Sigmoid colon (tissue), 7 donors: ENCODE measurements around the gene RIN1. TPM values are rescaled to one million over a fixed set of nuclear protein-coding genes. Genes with fewer than 3 reads are reported as not detected.

ENCODE experiments used
- DNase-seq: peaks from one replicate; pipeline ENCODE4 v3.0.0-alpha.2; 2019
- H3K27ac ChIP-seq, 4 donors: fragments of 200-600 bp; sonication (generic); one replicate each; pipeline ENCODE4 v1.5.1; 2016 to 2019; ENCODE audit warnings: mild to moderate bottlenecking in 1 of 4
- H3K27me3 ChIP-seq, 3 donors: fragments of 200-600 bp; sonication (generic); one replicate each; pipeline ENCODE4 v1.5.1; 2019; ENCODE audit warnings: mild to moderate bottlenecking in 1 of 3
- H3K36me3 ChIP-seq, 4 donors: fragments of 200-600 bp; sonication (generic); one replicate each; pipeline ENCODE4 v1.5.1; 2016 to 2019
- H3K4me1 ChIP-seq, 4 donors: fragments of 200-600 bp; sonication (generic); one replicate each; pipeline ENCODE4 v1.5.1; 2017 to 2019
- H3K4me3 ChIP-seq, 4 donors: fragments of 200-600 bp; sonication (generic); one replicate each; pipeline ENCODE4 v1.5.1; 2017 to 2019; ENCODE audit warnings: mild to moderate bottlenecking in 2 of 4, moderate library complexity in 1 of 4
- H3K9me3 ChIP-seq, 4 donors: fragments of 200-600 bp in 3 of 4; sonication (generic) in 3 of 4; one replicate each; pipeline versions ENCODE4 v1.5.1 to v1.6.1; 2013 to 2019
- EP300 ChIP-seq, 4 donors: sonication (generic); formaldehyde crosslinking; IDR thresholded peaks; one replicate each; pipeline ENCODE4 v1.6.1; 2017; ENCODE audit warnings: antibody characterized with exemption in 4 of 4
- POLR2A ChIP-seq, 2 donors: fragments of 450-650 bp; IDR thresholded peaks; one replicate each; pipeline ENCODE4 v1.6.1; 2016; ENCODE audit warnings: antibody characterized with exemption in 2 of 2, mild to moderate bottlenecking in 2 of 2, moderate library complexity in 2 of 2
- POLR2AphosphoS5 ChIP-seq, 4 donors: sonication (generic); formaldehyde crosslinking; IDR thresholded peaks; one replicate each; pipeline ENCODE4 v1.6.1; 2017; ENCODE audit warnings: antibody characterized with exemption in 4 of 4
- WGBS, 2 donors: extraction: QIAGEN DNeasy Blood & Tissue Kit; methylation state at CpG; one replicate each; pipeline ENCODE4 v1.1.7; 2013; 5-methylcytosine and 5-hydroxymethylcytosine counted together
- intact Hi-C: fragments of 100-400 bp; cut with DNase I; formaldehyde crosslinking; loops from one replicate; pipeline ENCODE4 v1.15.1; 2023
- polyA plus RNA-seq, 3 donors: library from polyadenylated mRNA; stranded (reverse); fragments of 200-250 nt; gene quantifications; one replicate each; pipeline ENCODE4 v1.2.3, GENCODE V29; 2013
- total RNA-seq, 4 donors: library from RNA; depleted of rRNA; stranded (reverse); fragments of >200 nt; gene quantifications; one replicate each; pipeline ENCODE4 v1.1.0, GENCODE V29; 2016
- TF ChIP-seq, protein P1 (sequence below), 4 experiments: fragments of 450-650 bp in 3 of 4; fragments of 200-600 bp in 1 of 4; IDR thresholded peaks; one replicate each; pipeline ENCODE4 v1.5.1; 2016 to 2019; ENCODE audit warnings: antibody characterized with exemption in 4 of 4, mild to moderate bottlenecking in 3 of 4, moderate library complexity in 2 of 4
- donor health status: healthy with polysubstance abuse.
- donor health status: Bipolar disorder and iron deficiency.
- donor health status: healthy.

Gene RIN1
- total and polyA plus RNA-seq, 7 donors: 0.68 to 10.2 (median 2.9) TPM

DNA sequence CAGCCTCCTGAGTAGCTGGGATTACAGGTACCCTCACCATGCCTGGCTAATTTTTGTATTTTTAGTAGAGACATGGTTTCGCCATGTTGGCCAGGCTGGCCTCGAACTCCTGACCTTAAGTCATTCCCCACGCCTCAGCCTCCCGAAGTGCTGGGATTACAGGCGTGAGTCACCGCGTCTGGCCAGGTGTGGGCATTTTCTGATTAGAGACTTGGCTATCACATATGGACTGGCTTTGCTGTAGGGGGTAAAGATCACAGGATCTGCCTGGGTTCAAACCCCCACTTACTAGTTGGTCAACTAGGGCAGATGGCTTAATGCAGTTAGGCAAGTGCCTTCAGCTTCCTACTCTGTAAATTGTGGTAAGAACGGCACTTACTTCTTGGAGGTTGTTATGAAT, 25.9 kb downstream of the RIN1 start:
- 61 to 89% methylated on average over 8 of the region's 8 CpGs for whole genome bisulfite sequencing, 2 donors
- H3K36me3 ChIP-seq: no peaks in the 10 kb centered on the region
- H3K9me3 ChIP-seq: no peaks in the 10 kb centered on the region
- no peak overlapping the region for H3K27ac ChIP-seq
- TF ChIP-seq POLR2AphosphoS5 (IDR thresholded peaks at IDR 0.05) (no peak), POLR2A (IDR thresholded peaks at IDR 0.05) (no peak), EP300 (IDR thresholded peaks at IDR 0.05) (no peak)
- TF ChIP-seq, protein P1, sequence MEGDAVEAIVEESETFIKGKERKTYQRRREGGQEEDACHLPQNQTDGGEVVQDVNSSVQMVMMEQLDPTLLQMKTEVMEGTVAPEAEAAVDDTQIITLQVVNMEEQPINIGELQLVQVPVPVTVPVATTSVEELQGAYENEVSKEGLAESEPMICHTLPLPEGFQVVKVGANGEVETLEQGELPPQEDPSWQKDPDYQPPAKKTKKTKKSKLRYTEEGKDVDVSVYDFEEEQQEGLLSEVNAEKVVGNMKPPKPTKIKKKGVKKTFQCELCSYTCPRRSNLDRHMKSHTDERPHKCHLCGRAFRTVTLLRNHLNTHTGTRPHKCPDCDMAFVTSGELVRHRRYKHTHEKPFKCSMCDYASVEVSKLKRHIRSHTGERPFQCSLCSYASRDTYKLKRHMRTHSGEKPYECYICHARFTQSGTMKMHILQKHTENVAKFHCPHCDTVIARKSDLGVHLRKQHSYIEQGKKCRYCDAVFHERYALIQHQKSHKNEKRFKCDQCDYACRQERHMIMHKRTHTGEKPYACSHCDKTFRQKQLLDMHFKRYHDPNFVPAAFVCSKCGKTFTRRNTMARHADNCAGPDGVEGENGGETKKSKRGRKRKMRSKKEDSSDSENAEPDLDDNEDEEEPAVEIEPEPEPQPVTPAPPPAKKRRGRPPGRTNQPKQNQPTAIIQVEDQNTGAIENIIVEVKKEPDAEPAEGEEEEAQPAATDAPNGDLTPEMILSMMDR (IDR thresholded peaks at IDR 0.05): no peak
- intact Hi-C loops: no loop called here
- H3K27me3 ChIP-seq: no peaks in the 10 kb centered on the region
- H3K4me1 ChIP-seq: peaks cover 0 to 30% (median 25%) of the 10 kb centered on the region in 4 donors
- no peak overlapping the region for H3K4me3 ChIP-seq
- DNase-seq: no peak

DNA sequence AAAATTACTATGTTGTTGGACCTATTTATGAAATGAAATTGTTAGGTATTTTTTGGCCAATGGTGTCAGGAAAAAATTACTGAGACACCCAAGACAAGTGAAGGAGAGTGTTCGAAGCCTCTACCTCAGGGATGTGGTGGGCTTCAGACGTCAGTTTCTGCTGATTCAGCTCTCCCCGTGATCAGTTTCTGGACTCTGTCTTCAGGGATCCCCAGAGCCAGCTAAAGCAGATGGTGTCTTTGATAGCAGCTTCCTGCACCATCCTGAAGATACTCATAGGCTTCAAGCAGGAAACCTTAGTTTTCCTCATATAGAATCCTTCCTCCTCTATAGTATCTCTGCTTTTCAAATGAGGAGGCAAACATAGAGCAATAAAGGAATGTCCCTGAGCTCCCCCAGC, 26.8 kb downstream of the RIN1 start:
- no peak overlapping the region for H3K27ac ChIP-seq
- no peak for DNase-seq
- H3K4me1 ChIP-seq: peaks cover 0 to 21% (median 16%) of the 10 kb centered on the region in 4 donors
- no peak overlapping the region for H3K4me3 ChIP-seq
- H3K9me3 ChIP-seq: no peaks in the 10 kb centered on the region
- intact Hi-C loops: no loop called here
- H3K36me3 ChIP-seq: no peaks in the 10 kb centered on the region
- TF ChIP-seq EP300 (IDR thresholded peaks at IDR 0.05): no peak
- TF ChIP-seq, protein P1 (IDR thresholded peaks at IDR 0.05): no peak
- no peak for TF ChIP-seq POLR2A (IDR thresholded peaks at IDR 0.05)
- TF ChIP-seq POLR2AphosphoS5 (IDR thresholded peaks at IDR 0.05): no peak
- H3K27me3 ChIP-seq: no peaks in the 10 kb centered on the region
- WGBS, 2 donors: 67 to 77% methylated on average over 3 of the region's 3 CpGs

DNA sequence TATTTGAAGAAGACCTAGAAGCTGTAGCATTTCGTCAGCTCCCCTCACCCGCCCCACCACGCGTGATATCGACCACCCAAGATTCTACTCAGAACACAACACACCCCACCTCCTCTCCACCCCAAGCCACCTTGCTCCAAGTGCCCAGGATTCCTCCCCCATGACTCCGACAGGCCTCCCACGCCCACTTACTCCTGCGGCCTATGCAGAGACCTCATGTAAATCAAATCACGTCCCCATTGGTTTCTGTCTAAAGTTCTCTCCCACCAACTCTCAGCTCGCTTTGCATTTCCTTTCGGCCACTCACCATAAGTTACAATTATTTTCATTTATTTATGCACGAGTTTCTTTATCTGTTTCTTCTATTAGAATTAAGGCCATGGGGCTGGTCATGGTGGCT, 33.6 kb downstream of the RIN1 start:
- DNase-seq: no peak
- Histone ChIP-seq H3K9me3 (no peaks in the 10 kb centered on the region), H3K27me3 (no peaks in the 10 kb centered on the region), H3K27ac (no peak overlapping the region), H3K4me1 (no peaks in the 10 kb centered on the region), H3K36me3 (no peaks in the 10 kb centered on the region), H3K4me3 (no peak overlapping the region)
- WGBS, 2 donors: 91% methylated on average over 12 of the region's 12 CpGs
- no peak for TF ChIP-seq EP300 (IDR thresholded peaks at IDR 0.05)
- TF ChIP-seq, protein P1 (IDR thresholded peaks at IDR 0.05): no peak
- intact Hi-C loops: no loop called here

- TF ChIP-seq POLR2A (IDR thresholded peaks at IDR 0.05) (no peak), EP300 (IDR thresholded peaks at IDR 0.05) (no peak), POLR2AphosphoS5 (IDR thresholded peaks at IDR 0.05) (no peak)
- TF ChIP-seq, protein P1 (IDR thresholded peaks at IDR 0.05): no peak
- DNase-seq: no peak
- 67 to 81% methylated on average over 3 of the region's 3 CpGs for WGBS, 2 donors
- Histone ChIP-seq H3K27me3 (peaks cover 0 to 21% (median 17%) of the 10 kb centered on the region in 3 donors), H3K9me3 (no peaks in the 10 kb centered on the region), H3K36me3 (no peaks in the 10 kb centered on the region), H3K27ac (no peak overlapping the region), H3K4me1 (no peaks in the 10 kb centered on the region), H3K4me3 (no peak overlapping the region)
- intact Hi-C loops: no loop called here
Measured at GRCh38 chr11:66299186-66299585, 37.0 kb downstream of the RIN1 start.

DNA sequence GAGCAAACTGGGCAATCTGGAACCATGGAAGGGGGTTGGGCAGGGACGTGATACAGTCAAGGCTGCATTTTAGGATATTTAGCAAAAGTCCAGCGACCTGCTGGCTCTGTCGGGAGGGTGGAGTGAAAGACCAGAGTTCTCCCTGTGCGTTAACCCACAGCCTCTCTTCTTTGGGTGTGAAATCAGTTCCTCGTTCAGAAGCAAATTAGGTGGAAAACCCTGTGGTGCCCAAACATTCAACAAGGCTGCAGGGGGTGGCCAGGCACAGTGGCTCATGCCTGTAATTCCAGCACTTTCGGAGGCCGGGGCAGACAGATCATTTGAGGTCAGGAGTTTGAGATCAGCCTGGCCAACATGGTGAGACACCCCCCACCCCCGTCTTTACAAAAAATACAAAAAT, 38.6 kb downstream of the RIN1 start:
- intact Hi-C loops: no loop called here
- WGBS, 2 donors: 62 to 69% methylated on average over 8 of the region's 8 CpGs
- no peak for TF ChIP-seq POLR2A (IDR thresholded peaks at IDR 0.05)
- TF ChIP-seq, protein P1 (IDR thresholded peaks at IDR 0.05): no peak
- no peak for TF ChIP-seq POLR2AphosphoS5 (IDR thresholded peaks at IDR 0.05)
- TF ChIP-seq EP300 (IDR thresholded peaks at IDR 0.05): no peak

More for the DNA sequence above, 38.6 kb downstream of the RIN1 start:
- Histone ChIP-seq H3K4me1 (no peaks in the 10 kb centered on the region), H3K27ac (no peak overlapping the region), H3K4me3 (no peak overlapping the region), H3K27me3 (peaks cover 13 to 37% (median 33%) of the 10 kb centered on the region in 3 donors), H3K36me3 (no peaks in the 10 kb centered on the region), H3K9me3 (no peaks in the 10 kb centered on the region)
- no peak for DNase-seq
